GM19099 (cell line): ENCODE data around the gene ZNF879.

Experiments used
- POLR2A ChIP-seq: IDR thresholded peaks from 3 replicates; pipeline ENCODE4 v1.6.1; 2011; ENCODE audit warnings: low read depth; ENCODE audit not compliant: insufficient read length; ENCODE audit errors: extremely low read depth

ZNF879 gene

GRCh38 chr5:179061025-179061424 lies 37.4 kb downstream of the ZNF879 start:
- TF ChIP-seq POLR2A = no peak

- no peak for TF ChIP-seq POLR2A
Observed at GRCh38 chr5:179065703-179066102, 42.1 kb downstream of the ZNF879 start.

- no peak for TF ChIP-seq POLR2A
Observed at GRCh38 chr5:179079165-179079987, 55.8 kb downstream of the ZNF879 start.

- no peak for TF ChIP-seq POLR2A
Observed at GRCh38 chr5:179080724-179081123, 57.1 kb downstream of the ZNF879 start.
